GM10266 (cell line): Measurements from ENCODE around the gene TOMT.
"Not testable (repeated sequence)": the region's sequence is repeated elsewhere in the genome, so short reads cannot be mapped to it uniquely, and the experiment has no call there.

Experiments used
- DNase-seq: peaks from one replicate; pipeline ENCODE4 v3.0.0; 2012; ENCODE audit errors: extremely low spot score
- TF ChIP-seq, protein P1 (sequence below): IDR thresholded peaks from 2 replicates; pipeline ENCODE4 v1.5.1; 2012; ENCODE audit warnings: mild to moderate bottlenecking, low read depth; ENCODE audit not compliant: control insufficient read depth, insufficient read depth; ENCODE audit errors: missing control alignments

TOMT gene

DNA sequence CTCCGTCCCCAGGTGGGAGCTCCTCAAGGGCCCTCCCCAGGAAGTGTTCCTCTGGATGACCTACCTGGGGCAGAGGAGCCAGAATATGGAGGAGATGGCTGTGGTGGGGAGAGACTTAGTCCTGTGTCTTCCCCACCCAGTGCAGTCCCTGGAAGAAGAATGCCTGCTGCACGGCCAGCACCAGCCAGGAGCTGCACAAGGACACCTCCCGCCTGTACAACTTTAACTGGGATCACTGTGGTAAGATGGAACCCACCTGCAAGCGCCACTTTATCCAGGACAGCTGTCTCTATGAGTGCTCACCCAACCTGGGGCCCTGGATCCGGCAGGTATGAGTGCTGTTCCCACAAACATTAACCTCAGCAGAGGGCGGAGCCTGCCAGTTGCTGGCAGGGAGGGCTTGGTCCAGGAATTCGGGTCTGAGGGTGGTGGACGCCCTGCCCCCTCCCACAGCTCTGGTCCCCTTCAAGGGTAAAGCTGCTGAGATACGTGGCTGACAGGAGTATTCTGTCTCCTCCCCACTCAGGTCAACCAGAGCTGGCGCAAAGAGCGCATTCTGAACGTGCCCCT is 33.2 kb downstream of the TOMT start:
- no peak for DNase-seq

DNA sequence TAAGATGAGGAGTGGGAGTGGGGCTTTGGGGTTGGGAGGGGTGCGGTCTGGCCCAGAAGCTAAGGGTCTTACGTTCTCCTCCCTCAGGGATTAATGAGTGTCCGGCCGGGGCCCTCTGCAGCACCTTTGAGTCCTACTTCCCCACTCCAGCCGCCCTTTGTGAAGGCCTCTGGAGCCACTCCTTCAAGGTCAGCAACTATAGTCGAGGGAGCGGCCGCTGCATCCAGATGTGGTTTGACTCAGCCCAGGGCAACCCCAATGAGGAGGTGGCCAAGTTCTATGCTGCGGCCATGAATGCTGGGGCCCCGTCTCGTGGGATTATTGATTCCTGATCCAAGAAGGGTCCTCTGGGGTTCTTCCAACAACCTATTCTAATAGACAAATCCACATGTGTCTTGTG is 33.8 kb downstream of the TOMT start:
- no peak for DNase-seq

More for the DNA sequence above, 33.2 kb downstream of the TOMT start:
- TF ChIP-seq, protein P1, sequence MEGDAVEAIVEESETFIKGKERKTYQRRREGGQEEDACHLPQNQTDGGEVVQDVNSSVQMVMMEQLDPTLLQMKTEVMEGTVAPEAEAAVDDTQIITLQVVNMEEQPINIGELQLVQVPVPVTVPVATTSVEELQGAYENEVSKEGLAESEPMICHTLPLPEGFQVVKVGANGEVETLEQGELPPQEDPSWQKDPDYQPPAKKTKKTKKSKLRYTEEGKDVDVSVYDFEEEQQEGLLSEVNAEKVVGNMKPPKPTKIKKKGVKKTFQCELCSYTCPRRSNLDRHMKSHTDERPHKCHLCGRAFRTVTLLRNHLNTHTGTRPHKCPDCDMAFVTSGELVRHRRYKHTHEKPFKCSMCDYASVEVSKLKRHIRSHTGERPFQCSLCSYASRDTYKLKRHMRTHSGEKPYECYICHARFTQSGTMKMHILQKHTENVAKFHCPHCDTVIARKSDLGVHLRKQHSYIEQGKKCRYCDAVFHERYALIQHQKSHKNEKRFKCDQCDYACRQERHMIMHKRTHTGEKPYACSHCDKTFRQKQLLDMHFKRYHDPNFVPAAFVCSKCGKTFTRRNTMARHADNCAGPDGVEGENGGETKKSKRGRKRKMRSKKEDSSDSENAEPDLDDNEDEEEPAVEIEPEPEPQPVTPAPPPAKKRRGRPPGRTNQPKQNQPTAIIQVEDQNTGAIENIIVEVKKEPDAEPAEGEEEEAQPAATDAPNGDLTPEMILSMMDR: no peak

GRCh38 chr11:72140661-72141060 is 34.9 kb downstream of the TOMT start:
- TF ChIP-seq, protein P1: no peak
- DNase-seq: no peak

More for the DNA sequence above, 33.8 kb downstream of the TOMT start:
- TF ChIP-seq, protein P1: no peak

DNA sequence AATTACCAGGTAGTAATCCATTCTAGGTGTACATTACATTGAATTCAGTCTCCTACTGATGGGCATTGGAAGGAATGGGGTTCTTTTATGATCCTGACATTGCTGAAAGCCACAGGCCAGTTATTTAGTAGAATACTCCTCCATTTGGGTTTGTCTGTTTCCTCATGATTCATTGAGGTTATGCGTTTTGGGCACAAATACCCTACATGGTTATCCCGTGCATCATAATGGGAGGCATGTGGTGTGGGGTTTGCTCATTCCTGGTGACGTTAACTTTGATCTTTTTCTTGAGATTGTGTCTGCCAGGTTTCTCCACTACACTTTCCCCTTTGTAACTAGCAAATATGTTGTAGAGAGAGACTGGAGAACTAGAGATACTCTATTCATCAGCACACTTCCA is 35.3 kb downstream of the TOMT start:
- DNase-seq: no peak
- TF ChIP-seq, protein P1: no peak

DNA sequence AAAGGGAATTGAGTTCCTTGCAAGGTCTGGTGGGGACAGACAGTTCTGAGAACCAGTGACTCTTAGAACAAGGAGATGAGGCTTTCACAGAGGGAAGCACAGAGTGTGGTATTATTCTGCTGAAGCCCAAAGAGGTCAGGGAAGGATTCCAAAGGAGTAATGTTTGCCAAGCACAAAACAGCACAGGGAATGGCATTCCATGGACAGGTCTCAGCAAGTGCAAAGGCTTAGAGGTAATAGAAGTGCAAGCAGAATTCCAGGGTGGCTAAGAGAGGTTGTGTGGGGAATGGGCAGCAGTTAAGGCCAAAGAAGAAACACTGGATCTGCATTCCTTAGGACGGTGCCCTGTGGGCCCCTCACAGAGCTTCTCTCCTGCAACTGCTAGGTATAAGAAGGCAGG is 36.4 kb downstream of the TOMT start:
- not testable (repeated sequence) for DNase-seq

DNA sequence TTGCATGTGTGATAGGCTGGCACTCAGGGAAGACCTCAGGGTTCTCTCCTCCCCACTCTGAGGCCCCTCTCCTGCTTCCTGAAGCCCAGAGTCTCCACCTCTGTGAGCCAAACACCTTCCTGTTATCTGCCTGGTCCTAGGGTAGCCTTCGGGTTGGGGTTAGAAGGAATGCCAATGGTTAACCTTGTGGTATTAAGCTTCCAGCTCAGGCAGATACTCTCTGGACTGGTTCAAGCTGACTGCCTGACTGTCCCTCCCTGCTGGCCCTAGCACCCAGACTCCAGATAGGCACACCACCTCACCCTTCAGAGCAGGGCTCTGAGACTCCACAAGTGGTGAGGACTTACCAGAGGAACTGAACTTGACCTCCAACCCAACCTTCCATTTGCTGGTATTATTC is 36.8 kb downstream of the TOMT start:
- DNase-seq: not testable (repeated sequence)

- TF ChIP-seq, protein P1: no peak
- no peak for DNase-seq
Measured at GRCh38 chr11:72144807-72145565, 39.3 kb downstream of the TOMT start.

DNA sequence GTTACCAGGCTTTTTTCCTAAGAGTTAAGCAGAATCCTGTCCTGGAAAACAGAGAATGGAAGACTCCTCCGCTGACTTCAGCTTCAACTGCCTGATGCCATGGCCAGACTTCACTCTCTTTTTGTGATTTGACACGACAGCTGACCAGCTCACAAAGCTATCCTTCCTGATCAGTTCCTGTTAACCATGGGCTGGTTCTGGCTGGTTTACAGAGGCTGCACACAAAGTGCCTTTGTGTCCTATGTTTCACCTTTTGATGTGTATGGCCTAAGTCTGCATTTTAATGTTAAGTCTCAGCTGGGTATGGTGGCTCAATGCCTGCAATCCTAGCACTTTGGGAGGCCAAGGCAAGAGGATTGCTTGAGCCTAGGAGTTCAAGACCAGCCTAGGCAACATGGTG is 40.9 kb downstream of the TOMT start:
- TF ChIP-seq, protein P1: no peak
- no peak for DNase-seq
